ENCODE results near the gene CHD9NB.
"Not testable (repeated sequence)": the region's sequence is repeated elsewhere in the genome, so short reads cannot be mapped to it uniquely, and the experiment has no call there.

Gene CHD9NB

DNA sequence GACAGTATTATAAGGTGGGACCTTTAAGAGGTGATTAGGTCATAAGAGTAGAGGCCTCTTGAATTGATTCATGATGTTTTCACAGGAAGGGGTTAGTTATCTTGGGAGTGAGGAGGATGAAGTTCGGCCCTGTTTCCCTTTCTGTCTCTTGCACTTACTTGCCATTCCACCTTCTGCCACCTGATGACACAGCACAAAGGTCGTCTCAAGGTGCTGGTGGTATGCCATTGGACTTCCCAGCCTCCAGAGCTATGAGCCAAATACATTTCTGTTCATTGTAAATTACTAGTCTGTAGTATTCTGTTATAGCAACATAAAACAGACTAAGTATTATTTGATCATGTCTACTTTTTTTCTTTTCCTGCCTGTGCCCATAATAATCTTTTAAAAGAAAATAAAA is 25.6 kb upstream of the CHD9NB start:
- TF ChIP-seq CTCF (conservative IDR thresholded peaks at IDR 0.05; ENCODE audit: low read depth, low read length): no peak
- no peak overlapping the region for H3K4me3 ChIP-seq (ENCODE audit: low read length)
- no peak for DNase-seq (ENCODE audit: low read depth)

GRCh38 chr16:53075461-53075860 is 22.8 kb upstream of the CHD9NB start:
- DNase-seq (ENCODE audit: low read depth): not testable (repeated sequence)

GRCh38 chr16:53074296-53074695 is 21.6 kb upstream of the CHD9NB start:
- H3K4me3 ChIP-seq (ENCODE audit: low read length); DNase-seq (ENCODE audit: low read depth): not testable (repeated sequence)

More at GRCh38 chr16:53075461-53075860, 22.8 kb upstream of the CHD9NB start:
- H3K4me3 ChIP-seq (ENCODE audit: low read length): not testable (repeated sequence)

DNA sequence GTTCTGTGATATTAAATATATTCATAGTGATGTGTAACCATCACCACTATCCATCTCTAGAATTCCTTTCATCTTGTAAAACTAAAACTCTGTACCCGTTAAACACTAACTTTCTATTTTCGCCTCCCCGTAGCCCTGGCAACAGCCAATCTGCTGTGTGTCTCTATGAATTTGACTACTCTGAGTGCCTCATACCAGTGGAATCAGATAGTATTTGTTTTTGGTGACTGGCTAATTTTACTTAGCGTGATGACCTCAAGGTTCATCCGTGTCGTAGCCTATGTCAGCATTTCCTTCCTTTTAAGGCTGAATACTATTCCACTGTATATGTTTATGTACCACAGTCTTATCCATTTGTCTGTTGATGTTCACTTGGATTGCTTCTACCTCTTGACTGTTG is 20.3 kb upstream of the CHD9NB start:
- no peak for DNase-seq (ENCODE audit: low read depth)
- no peak for TF ChIP-seq CTCF (conservative IDR thresholded peaks at IDR 0.05; ENCODE audit: low read depth, low read length)

GRCh38 chr16:53071748-53072301 is 19.1 kb upstream of the CHD9NB start:
- no peak overlapping the region for H3K4me3 ChIP-seq (ENCODE audit: low read length)
- no peak for TF ChIP-seq CTCF (conservative IDR thresholded peaks at IDR 0.05; ENCODE audit: low read depth, low read length)
- no peak for DNase-seq (ENCODE audit: low read depth)

More for the DNA sequence above, 20.3 kb upstream of the CHD9NB start:
- H3K4me3 ChIP-seq (ENCODE audit: low read length): no peak overlapping the region

- no peak for DNase-seq (ENCODE audit: low read depth)
- H3K4me3 ChIP-seq (ENCODE audit: low read length): no peak overlapping the region
- TF ChIP-seq CTCF (conservative IDR thresholded peaks at IDR 0.05; ENCODE audit: low read depth, low read length): no peak
Observed at GRCh38 chr16:53069772-53070171, 17.1 kb upstream of the CHD9NB start.

- H3K4me3 ChIP-seq (ENCODE audit: low read length): no peak overlapping the region
- no peak for TF ChIP-seq CTCF (conservative IDR thresholded peaks at IDR 0.05; ENCODE audit: low read depth, low read length)
- DNase-seq (ENCODE audit: low read depth): no peak
Observed at GRCh38 chr16:53068423-53068833, 15.7 kb upstream of the CHD9NB start.

GRCh38 chr16:53067675-53068074 is 15.0 kb upstream of the CHD9NB start:
- no peak for TF ChIP-seq CTCF (conservative IDR thresholded peaks at IDR 0.05; ENCODE audit: low read depth, low read length)
- no peak for DNase-seq (ENCODE audit: low read depth)
- no peak overlapping the region for H3K4me3 ChIP-seq (ENCODE audit: low read length)
